A549 (cell line): ENCODE results near the gene IVD.

Experiments used
- CHD2 ChIP-seq: fragments of 150-350 bp; IDR thresholded peaks from 2 replicates; pipeline ENCODE4 v1.6.1; 2014; ENCODE audit warnings: low read length; ENCODE audit not compliant: partially characterized antibody
- EP300 ChIP-seq, 2 experiments: fragments of >200 bp; sonication (Bioruptor Twin); formaldehyde crosslinking; IDR thresholded peaks; 2 replicates in 1 of 2; 3 replicates in 1 of 2; pipeline ENCODE4 v1.6.1; 2016 to 2017
- HDAC2 ChIP-seq: fragments of 200-600 bp; sonication (generic); IDR thresholded peaks from 2 replicates; pipeline ENCODE4 v1.6.1; 2016
- MAZ ChIP-seq: fragments of 150-350 bp; IDR thresholded peaks from 2 replicates; pipeline ENCODE4 v1.6.1; 2014; ENCODE audit warnings: antibody characterized with exemption, low read depth, low read length, borderline replicate concordance
- POLR2A ChIP-seq: IDR thresholded peaks from 2 replicates; pipeline ENCODE4 v1.6.1; 2012; ENCODE audit warnings: mild to moderate bottlenecking, low read length
- SMC3 ChIP-seq: fragments of >200 bp; sonication (Bioruptor Twin); formaldehyde crosslinking; IDR thresholded peaks from 3 replicates; pipeline ENCODE4 v1.6.1; 2018; ENCODE audit warnings: inconsistent platforms
- ZFP36 ChIP-seq: fragments of 450-650 bp; IDR thresholded peaks from 2 replicates; pipeline ENCODE4 v1.6.1; 2014; ENCODE audit warnings: borderline replicate concordance; ENCODE audit not compliant: partially characterized antibody
- TF ChIP-seq, protein P1 (sequence below): fragments of >200 bp; sonication (Bioruptor Twin); formaldehyde crosslinking; IDR thresholded peaks from 3 replicates; pipeline ENCODE4 v1.5.1; 2016
- TF ChIP-seq, protein P2 (sequence below): fragments of 450-650 bp; IDR thresholded peaks from 2 replicates; pipeline ENCODE4 v1.6.1; 2014; ENCODE audit warnings: antibody characterized with exemption
- TF ChIP-seq, protein P3 (sequence below): fragments of 150-350 bp; IDR thresholded peaks from 2 replicates; pipeline ENCODE4 v1.6.1; 2014; ENCODE audit warnings: low read depth, mild to moderate bottlenecking, low read length

DNA sequence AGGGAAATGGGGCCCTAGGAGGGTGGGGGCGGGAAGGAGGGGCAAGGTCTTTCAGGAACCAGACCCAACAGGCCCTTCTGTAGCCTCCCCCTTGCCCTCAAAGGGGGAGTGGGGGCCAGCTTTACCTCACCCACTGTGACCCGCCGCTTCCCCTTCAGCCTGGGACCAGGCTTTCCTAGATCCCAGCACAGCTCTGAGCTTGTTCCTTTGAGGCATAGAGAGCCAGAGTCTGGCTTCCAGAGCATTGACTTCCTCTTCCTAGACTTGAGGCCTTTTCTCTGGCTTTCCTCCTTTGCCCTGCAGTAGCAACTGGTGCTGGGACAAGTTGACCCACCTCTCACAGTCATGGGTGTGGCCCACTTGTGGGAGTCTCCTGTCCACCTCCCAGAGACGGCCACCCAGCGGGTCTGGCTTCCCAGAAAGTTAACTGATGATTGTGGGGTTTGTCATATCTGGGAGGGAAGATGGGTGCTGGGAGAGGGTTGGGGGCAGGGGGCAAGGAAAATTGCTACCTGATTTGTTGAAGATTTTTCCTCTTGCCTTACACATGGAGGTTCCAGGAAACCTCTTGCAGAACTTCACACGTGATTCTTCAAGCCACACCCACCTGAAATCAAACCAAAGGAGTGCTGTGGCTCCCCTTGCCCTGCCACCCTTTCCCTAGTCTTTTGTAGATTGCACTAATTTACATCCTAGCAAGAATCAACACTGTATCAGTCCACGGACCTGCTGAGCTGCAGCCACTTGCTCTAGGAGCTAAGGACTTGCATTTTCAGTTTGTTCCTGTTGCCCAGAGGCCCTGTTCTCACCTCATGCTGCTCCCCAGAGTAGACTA, 61.0 kb downstream of the IVD start:
- no peak for TF ChIP-seq HDAC2
- TF ChIP-seq MAZ = no peak
- TF ChIP-seq POLR2A = no peak
- TF ChIP-seq EP300 (IDR thresholded peaks at IDR 0.05) = no peak
- no peak for TF ChIP-seq CHD2
- TF ChIP-seq, protein P1, sequence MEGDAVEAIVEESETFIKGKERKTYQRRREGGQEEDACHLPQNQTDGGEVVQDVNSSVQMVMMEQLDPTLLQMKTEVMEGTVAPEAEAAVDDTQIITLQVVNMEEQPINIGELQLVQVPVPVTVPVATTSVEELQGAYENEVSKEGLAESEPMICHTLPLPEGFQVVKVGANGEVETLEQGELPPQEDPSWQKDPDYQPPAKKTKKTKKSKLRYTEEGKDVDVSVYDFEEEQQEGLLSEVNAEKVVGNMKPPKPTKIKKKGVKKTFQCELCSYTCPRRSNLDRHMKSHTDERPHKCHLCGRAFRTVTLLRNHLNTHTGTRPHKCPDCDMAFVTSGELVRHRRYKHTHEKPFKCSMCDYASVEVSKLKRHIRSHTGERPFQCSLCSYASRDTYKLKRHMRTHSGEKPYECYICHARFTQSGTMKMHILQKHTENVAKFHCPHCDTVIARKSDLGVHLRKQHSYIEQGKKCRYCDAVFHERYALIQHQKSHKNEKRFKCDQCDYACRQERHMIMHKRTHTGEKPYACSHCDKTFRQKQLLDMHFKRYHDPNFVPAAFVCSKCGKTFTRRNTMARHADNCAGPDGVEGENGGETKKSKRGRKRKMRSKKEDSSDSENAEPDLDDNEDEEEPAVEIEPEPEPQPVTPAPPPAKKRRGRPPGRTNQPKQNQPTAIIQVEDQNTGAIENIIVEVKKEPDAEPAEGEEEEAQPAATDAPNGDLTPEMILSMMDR = no peak
- no peak for TF ChIP-seq SMC3
- no peak for TF ChIP-seq ZFP36
- TF ChIP-seq, protein P2, sequence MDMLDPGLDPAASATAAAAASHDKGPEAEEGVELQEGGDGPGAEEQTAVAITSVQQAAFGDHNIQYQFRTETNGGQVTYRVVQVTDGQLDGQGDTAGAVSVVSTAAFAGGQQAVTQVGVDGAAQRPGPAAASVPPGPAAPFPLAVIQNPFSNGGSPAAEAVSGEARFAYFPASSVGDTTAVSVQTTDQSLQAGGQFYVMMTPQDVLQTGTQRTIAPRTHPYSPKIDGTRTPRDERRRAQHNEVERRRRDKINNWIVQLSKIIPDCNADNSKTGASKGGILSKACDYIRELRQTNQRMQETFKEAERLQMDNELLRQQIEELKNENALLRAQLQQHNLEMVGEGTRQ = no peak
- TF ChIP-seq, protein P3, sequence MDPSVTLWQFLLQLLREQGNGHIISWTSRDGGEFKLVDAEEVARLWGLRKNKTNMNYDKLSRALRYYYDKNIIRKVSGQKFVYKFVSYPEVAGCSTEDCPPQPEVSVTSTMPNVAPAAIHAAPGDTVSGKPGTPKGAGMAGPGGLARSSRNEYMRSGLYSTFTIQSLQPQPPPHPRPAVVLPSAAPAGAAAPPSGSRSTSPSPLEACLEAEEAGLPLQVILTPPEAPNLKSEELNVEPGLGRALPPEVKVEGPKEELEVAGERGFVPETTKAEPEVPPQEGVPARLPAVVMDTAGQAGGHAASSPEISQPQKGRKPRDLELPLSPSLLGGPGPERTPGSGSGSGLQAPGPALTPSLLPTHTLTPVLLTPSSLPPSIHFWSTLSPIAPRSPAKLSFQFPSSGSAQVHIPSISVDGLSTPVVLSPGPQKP = no peak
